HUES48 (cell line): ENCODE results near the gene CTNNA3.

Experiments used
- H3K27ac ChIP-seq: one replicate; pipeline ENCODE4 v1.7.0; 2013; ENCODE audit warnings: low read depth, low read length, inconsistent platforms
- H3K27me3 ChIP-seq: 2 replicates; pipeline ENCODE4 v1.6.1; 2013; ENCODE audit warnings: mild to moderate bottlenecking, low read length; ENCODE audit not compliant: control insufficient read depth, insufficient read depth
- H3K36me3 ChIP-seq: 2 replicates; pipeline ENCODE4 v1.6.1; 2013; ENCODE audit warnings: low read length; ENCODE audit not compliant: control insufficient read depth, insufficient read depth
- H3K4me1 ChIP-seq: 2 replicates; pipeline ENCODE4 v1.6.1; 2013; ENCODE audit warnings: mild to moderate bottlenecking, low read length; ENCODE audit not compliant: control insufficient read depth, insufficient read depth
- H3K4me3 ChIP-seq: 2 replicates; pipeline ENCODE4 v1.5.1; 2013; ENCODE audit warnings: mild to moderate bottlenecking, low read depth, low read length
- H3K9ac ChIP-seq: 2 replicates; pipeline ENCODE4 v1.6.1; 2013; ENCODE audit warnings: mild to moderate bottlenecking, low read depth, low read length, moderate library complexity
- H3K9me3 ChIP-seq: 2 replicates; pipeline ENCODE4 v1.6.1; 2013; ENCODE audit warnings: low read length; ENCODE audit not compliant: control insufficient read depth, insufficient read depth

CTNNA3 gene

DNA sequence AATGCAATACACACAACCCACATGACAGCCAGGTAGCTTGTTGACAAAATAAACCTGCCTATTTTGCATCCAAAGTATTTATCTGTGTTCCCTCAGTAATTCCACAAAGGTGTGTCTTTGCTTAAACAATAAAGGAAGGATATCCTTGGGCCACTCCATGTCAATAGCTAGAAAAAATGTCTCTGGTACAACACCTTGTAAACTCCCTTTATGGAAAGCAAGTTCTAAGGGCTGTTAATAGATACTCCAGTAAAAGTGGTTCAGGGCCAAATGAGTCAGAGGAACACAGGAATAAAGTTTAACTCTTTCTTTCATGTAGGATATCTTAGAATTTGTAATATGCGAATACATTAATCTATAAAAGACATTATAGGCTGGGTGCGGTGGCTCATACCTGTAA is 867.0 kb downstream of the CTNNA3 start:
- Histone ChIP-seq H3K4me3 (no peak overlapping the region), H3K36me3 (no peaks in the 10 kb centered on the region), H3K4me1 (no peaks in the 10 kb centered on the region), H3K27me3 (peaks cover 3% of the 10 kb centered on the region; the same call in 1 of the 2 replicates), H3K9me3 (no peaks in the 10 kb centered on the region), H3K27ac (no peak overlapping the region), H3K9ac (no peak overlapping the region)

DNA sequence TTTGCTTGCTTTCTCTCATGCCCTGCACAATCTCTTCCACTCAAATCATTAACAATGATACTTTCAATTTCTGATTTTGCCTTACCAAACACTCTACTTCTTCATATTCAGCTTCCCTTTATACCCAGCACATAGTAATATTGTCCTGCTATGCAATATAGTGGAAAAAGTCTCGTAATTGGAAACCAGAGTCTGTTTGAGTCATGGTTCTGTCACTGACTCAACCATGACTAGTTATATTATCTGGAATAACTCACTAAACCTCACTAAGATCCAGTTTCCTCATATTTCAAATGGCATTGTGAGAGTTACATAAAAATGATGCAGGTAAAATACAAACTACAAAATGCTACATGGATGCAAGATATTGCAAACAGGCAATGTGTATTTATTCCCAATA is 868.6 kb downstream of the CTNNA3 start:
- Histone ChIP-seq H3K36me3 (no peaks in the 10 kb centered on the region), H3K9ac (no peak overlapping the region), H3K27ac (no peak overlapping the region), H3K4me1 (peaks cover 8% of the 10 kb centered on the region), H3K27me3 (peaks cover 8% of the 10 kb centered on the region; the same call in 1 of the 2 replicates), H3K4me3 (no peak overlapping the region), H3K9me3 (no peaks in the 10 kb centered on the region)

DNA sequence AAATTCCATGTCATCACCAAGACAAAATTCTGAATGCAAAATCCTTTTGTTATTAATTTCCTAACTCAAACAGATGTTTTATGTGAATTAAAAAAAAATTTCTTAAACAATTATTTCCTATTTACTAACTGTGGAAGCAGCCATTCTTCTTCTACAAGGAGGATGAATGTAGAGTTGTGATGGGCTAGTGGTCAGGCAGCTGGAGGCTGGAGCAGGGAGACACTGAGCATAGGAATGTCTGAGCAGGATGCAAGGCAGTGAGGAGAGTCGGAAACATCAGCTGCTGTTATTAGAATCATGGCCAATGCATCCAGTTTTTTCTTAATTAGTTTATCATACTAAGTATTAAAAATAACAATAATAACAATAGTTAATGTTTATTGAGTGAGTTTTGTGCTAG is 872.7 kb downstream of the CTNNA3 start:
- H3K9ac ChIP-seq, result no peak overlapping the region
- H3K27ac ChIP-seq, result peak overlapping the region; percentile 31
- H3K4me1 ChIP-seq, result peaks cover 11% of the 10 kb centered on the region
- no peaks in the 10 kb centered on the region for H3K9me3 ChIP-seq
- H3K4me3 ChIP-seq, result no peak overlapping the region
- peaks cover 8% of the 10 kb centered on the region; the same call in 1 of the 2 replicates for H3K27me3 ChIP-seq
- no peaks in the 10 kb centered on the region for H3K36me3 ChIP-seq

DNA sequence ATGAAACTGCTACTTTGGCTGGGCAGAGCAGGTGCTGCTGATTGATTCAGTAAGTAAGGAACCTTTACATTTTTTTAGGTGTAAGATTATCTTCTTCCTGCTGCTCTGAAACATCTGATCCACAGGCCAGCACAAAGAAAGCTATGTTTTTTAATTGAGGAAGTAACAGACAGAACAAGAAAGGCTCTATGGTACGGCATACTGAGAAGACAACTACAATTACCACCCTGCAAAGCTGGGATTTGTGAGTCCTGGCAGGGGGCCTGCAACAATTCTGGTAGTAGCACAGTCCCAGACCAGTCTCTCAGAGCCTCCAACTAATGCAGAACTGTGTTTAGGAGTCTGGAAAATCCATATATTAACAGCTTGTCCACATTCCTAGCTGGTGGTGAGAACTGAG is 873.2 kb downstream of the CTNNA3 start:
- Histone ChIP-seq H3K36me3 (no peaks in the 10 kb centered on the region), H3K4me1 (peaks cover 11% of the 10 kb centered on the region), H3K27me3 (peaks cover 8% of the 10 kb centered on the region; the same call in 1 of the 2 replicates), H3K9ac (no peak overlapping the region), H3K9me3 (no peaks in the 10 kb centered on the region), H3K4me3 (no peak overlapping the region), H3K27ac (peak overlapping the region; percentile 31)

DNA sequence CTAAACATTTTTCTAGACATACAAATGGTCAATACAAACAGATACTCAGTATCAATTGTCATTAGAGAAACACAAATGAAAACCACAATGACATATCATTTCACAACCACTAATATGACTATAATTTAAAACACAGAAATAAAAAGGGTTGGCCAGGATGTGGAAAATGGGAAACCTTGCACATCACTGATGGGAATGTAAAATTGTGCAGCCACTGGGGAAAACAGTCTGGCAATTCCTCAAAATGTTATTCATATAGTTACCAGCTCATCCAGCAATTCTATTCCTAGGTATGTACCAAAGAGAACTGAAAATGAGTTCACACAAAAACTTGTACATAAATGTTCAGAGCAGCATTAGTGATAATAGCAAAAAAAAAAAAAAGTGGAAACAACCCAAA is 876.3 kb downstream of the CTNNA3 start:
- Histone ChIP-seq H3K27ac (no peak overlapping the region), H3K4me3 (no peak overlapping the region), H3K9ac (no peak overlapping the region), H3K4me1 (peaks cover 11% of the 10 kb centered on the region), H3K9me3 (no peaks in the 10 kb centered on the region), H3K27me3 (peaks cover 8% of the 10 kb centered on the region; the same call in 1 of the 2 replicates), H3K36me3 (no peaks in the 10 kb centered on the region)

DNA sequence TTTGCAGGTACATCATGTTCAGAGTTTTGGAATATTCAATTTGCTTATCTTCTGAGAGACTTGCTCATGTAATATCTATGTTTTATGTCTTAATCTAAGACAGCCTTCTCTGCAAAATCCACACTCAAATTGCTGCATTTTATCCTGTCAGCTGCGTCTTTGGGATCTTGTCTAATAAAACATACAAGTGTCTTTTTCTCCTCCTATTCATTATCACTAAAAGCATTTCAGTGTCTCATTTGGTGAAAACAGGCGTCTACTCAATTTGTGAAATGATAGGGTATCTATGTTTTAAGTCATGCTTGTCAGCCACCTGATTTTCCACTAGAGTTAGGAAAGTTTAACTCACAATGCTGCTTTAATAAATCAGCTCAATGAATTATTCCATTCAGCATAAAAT is 882.9 kb downstream of the CTNNA3 start:
- no peaks in the 10 kb centered on the region for H3K9me3 ChIP-seq
- H3K27ac ChIP-seq, result no peak overlapping the region
- no peaks in the 10 kb centered on the region for H3K4me1 ChIP-seq
- H3K9ac ChIP-seq, result no peak overlapping the region
- no peaks in the 10 kb centered on the region for H3K36me3 ChIP-seq
- no peak overlapping the region for H3K4me3 ChIP-seq
- H3K27me3 ChIP-seq, result no peaks in the 10 kb centered on the region

DNA sequence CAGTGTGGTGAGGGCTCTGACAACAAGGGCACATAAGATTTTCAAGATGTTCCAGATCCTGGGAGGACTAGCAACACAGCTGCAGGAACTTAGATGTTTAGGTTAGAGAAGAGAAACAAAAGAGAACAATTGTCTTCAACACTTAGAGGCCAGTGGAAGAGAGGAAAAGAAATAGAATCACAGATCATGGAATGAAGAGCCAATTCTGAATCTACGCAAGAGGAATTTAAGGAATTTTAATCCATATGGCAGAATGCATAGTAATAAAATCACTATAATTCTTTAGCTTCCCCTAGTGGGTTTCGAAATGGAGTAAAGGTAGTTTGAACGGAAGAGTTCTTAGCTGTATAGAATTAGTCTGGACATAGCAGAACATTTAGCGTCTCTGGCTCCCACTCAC is 884.8 kb downstream of the CTNNA3 start:
- Histone ChIP-seq H3K9ac (no peak overlapping the region), H3K27ac (no peak overlapping the region), H3K9me3 (no peaks in the 10 kb centered on the region), H3K36me3 (no peaks in the 10 kb centered on the region), H3K4me1 (no peaks in the 10 kb centered on the region), H3K4me3 (no peak overlapping the region), H3K27me3 (no peaks in the 10 kb centered on the region)

DNA sequence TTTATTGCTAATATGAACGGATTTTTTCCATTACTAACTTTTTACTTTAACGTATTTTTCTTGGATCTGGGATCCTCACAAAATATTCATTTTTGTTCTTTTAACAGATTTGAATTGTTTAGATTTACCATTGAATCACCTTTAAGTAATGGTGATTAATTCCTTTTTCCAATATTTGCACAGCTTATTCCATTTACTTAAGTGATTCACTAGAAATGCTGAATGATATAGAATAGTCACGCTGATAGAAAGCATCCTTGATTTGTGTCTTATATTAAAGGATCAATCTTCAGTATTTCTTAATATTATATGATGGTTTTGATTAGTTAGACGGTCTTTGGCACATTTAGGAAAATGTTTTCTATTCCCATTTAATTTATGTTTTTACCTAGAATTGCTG is 886.6 kb downstream of the CTNNA3 start:
- Histone ChIP-seq H3K9me3 (no peaks in the 10 kb centered on the region), H3K9ac (no peak overlapping the region), H3K4me3 (no peak overlapping the region)

DNA sequence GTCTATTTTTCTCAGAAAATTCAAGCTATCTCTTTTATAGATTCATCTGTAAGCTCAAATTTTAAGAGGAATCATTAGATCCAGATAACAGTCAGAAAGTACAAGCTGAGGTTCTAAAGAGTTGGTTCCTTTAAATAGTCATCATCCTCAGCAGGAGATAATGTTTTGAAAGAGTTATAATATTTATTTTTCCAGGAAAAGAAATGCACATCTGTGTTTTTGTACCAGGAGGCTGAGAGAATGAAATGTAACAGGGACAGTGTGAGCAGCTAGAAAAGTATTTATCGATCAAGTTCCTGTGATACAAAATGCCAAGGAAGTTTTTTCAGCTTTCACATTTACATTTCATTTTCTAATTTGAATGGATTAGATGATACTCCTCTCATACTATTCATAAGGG is 890.4 kb downstream of the CTNNA3 start:
- Histone ChIP-seq H3K4me3 (no peak overlapping the region), H3K4me1 (peaks cover 26% of the 10 kb centered on the region), H3K27ac (no peak overlapping the region), H3K27me3 (no peaks in the 10 kb centered on the region), H3K9ac (no peak overlapping the region), H3K9me3 (no peaks in the 10 kb centered on the region), H3K36me3 (no peaks in the 10 kb centered on the region)

More for the DNA sequence above, 886.6 kb downstream of the CTNNA3 start:
- Histone ChIP-seq H3K36me3 (no peaks in the 10 kb centered on the region), H3K27ac (no peak overlapping the region), H3K4me1 (no peaks in the 10 kb centered on the region), H3K27me3 (no peaks in the 10 kb centered on the region)

DNA sequence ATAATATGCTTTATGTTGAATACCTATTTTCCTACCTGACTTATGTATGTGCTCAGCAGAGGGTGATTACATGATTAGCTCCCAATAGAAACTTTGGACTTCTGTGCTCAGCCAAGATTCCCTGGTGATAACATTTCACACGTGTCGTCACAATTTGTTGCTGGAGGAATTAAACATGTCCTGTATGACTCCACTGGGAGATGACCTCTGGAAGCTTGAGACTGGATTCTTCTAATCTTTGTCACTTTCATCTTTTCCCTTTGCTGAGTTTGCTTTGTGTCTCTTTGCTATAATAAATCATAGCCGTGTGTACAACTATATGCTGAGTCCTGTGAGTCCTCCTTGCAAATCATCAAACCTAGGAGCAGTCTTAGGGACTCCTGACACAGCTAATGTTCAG is 891.0 kb downstream of the CTNNA3 start:
- no peaks in the 10 kb centered on the region for H3K9me3 ChIP-seq
- H3K36me3 ChIP-seq, result no peaks in the 10 kb centered on the region
- H3K4me3 ChIP-seq, result no peak overlapping the region
- H3K9ac ChIP-seq, result no peak overlapping the region
- no peak overlapping the region for H3K27ac ChIP-seq
- peaks cover 26% of the 10 kb centered on the region for H3K4me1 ChIP-seq
- H3K27me3 ChIP-seq, result no peaks in the 10 kb centered on the region

DNA sequence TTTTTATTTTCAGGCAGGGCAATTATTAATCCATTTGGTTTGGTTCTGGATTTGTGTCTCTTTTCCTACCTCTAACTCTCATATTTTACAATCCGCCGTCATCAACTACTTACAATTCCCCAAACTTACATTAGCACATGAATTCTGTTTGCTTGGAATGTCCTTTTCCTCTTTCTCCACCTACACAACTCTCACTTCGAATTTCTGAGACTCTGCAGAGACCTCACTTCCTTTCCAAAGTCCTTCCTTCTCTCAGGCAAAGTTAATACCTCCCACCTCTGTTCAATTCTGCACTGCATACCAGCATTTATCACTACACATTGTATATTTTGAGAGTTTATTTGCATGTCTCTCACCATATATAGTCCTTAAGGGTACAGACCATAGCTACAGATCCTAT is 892.8 kb downstream of the CTNNA3 start:
- no peaks in the 10 kb centered on the region for H3K9me3 ChIP-seq
- peaks cover 26% of the 10 kb centered on the region for H3K4me1 ChIP-seq
- H3K36me3 ChIP-seq, result no peaks in the 10 kb centered on the region
- H3K27me3 ChIP-seq, result no peaks in the 10 kb centered on the region
- no peak overlapping the region for H3K27ac ChIP-seq
- H3K4me3 ChIP-seq, result peak overlapping the region; percentile 32; the same call in 1 of the 2 replicates
- no peak overlapping the region for H3K9ac ChIP-seq

DNA sequence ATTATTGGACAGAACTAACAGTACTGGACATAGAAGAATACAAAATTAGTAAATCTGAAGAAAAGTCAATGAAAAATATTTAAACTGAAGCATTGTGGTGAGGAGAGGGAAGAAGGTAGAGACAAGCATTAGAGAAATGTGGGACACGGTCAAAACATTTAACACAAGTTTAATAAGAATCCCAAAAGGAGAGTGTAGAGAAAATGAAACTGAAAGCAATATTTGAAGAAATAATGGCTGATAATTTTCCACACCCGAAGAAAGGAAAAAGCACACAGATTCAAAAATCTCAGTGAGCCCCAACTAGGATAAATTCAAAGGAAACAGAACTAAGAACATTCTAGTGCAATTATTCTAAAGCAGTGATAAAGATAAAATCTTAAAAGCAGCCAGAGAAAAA is 896.5 kb downstream of the CTNNA3 start:
- no peaks in the 10 kb centered on the region for H3K27me3 ChIP-seq
- peaks cover 26% of the 10 kb centered on the region for H3K4me1 ChIP-seq
- no peaks in the 10 kb centered on the region for H3K9me3 ChIP-seq
- no peak overlapping the region for H3K27ac ChIP-seq
- no peak overlapping the region for H3K4me3 ChIP-seq
- no peaks in the 10 kb centered on the region for H3K36me3 ChIP-seq
- H3K9ac ChIP-seq, result no peak overlapping the region
